CD4-positive, alpha-beta T cell (primary cell): ENCODE results near the gene LSG1. TPM values are rescaled to one million over a fixed set of nuclear protein-coding genes. Genes with fewer than 3 reads are reported as not detected.

Experiments used
- ATAC-seq: fragments of 200-7000 bp; cut with Tn5 transposase; one replicate; pipeline ENCODE4 v1.10.0; 2022; ENCODE audit warnings: mild to moderate bottlenecking; ENCODE audit not compliant: poor library complexity
- CTCF ChIA-PET: fragments of 350-600 bp; sonication (Branson Sonifier 250); formaldehyde crosslinking; loops from one replicate; lab custom pipeline; 2021; ENCODE audit warnings: antibody characterized with exemption, inconsistent platforms; lab: Charles Lee
- POLR2A ChIA-PET: fragments of 350-600 bp; sonication (Branson Sonifier 250); formaldehyde crosslinking; loops from one replicate; lab custom pipeline; 2021; ENCODE audit warnings: antibody characterized with exemption, inconsistent platforms; lab: Charles Lee
- DNase-seq, 14 experiments: peaks; one replicate each; pipeline ENCODE4 v3.0.0-alpha.2; 2013 to 2020; ENCODE audit warnings: mixed read lengths in 2 of 14
- H3K27ac ChIP-seq, 2 donors: one replicate each; pipeline versions ENCODE4 v1.5.1 to v1.7.0; 2013; ENCODE audit warnings: low read length in 2 of 2, low read depth in 1 of 2, mild to moderate bottlenecking in 1 of 2
- H3K27me3 ChIP-seq, 2 experiments: 1 replicate in 1 of 2; 2 replicates in 1 of 2; pipeline versions ENCODE4 v1.6.1 to v1.7.0; 2013; ENCODE audit warnings: low read length in 2 of 2, control low read depth in 1 of 2, mild to moderate bottlenecking in 1 of 2, moderate library complexity in 1 of 2; ENCODE audit not compliant: insufficient read depth in 2 of 2, control insufficient read depth in 1 of 2
- H3K36me3 ChIP-seq: one replicate; pipeline ENCODE4 v1.6.1; 2013; ENCODE audit warnings: low read length, control low read depth; ENCODE audit not compliant: insufficient read depth
- H3K4me1 ChIP-seq: one replicate; pipeline ENCODE4 v1.6.1; 2013; ENCODE audit warnings: low read length, control low read depth; ENCODE audit not compliant: insufficient read depth
- H3K4me3 ChIP-seq: one replicate; pipeline ENCODE4 v1.5.1; 2013; ENCODE audit warnings: mild to moderate bottlenecking, low read length, moderate library complexity
- H3K9me3 ChIP-seq, 2 experiments: 1 replicate in 1 of 2; 2 replicates in 1 of 2; pipeline versions ENCODE4 v1.6.1 to v1.7.0; 2013; ENCODE audit warnings: low read length in 2 of 2, mild to moderate bottlenecking in 2 of 2, control low read depth in 1 of 2, moderate library complexity in 1 of 2; ENCODE audit not compliant: control insufficient read depth in 1 of 2, insufficient read depth in 1 of 2
- H3K27ac Mint-ChIP-seq: one replicate; pipeline ENCODE4 v1.8.0; 2020; ENCODE audit warnings: mixed read lengths
- H3K27me3 Mint-ChIP-seq: one replicate; pipeline ENCODE4 v1.8.0; 2021; ENCODE audit warnings: mixed read lengths
- H3K36me3 Mint-ChIP-seq: one replicate; pipeline ENCODE4 v1.8.0; 2021; ENCODE audit warnings: low read depth, mixed read lengths
- H3K4me1 Mint-ChIP-seq: one replicate; pipeline ENCODE4 v1.8.0; 2021; ENCODE audit warnings: low read depth, mixed read lengths
- H3K4me3 Mint-ChIP-seq: one replicate; pipeline ENCODE4 v1.8.0; 2020; ENCODE audit warnings: mild to moderate bottlenecking, mixed read lengths
- H3K9me3 Mint-ChIP-seq: one replicate; pipeline ENCODE4 v1.8.0; 2020; ENCODE audit warnings: mixed read lengths
- intact Hi-C, 2 experiments: fragments of 100-400 bp; cut with DNase I in 1 of 2; cut with micrococcal nuclease in 1 of 2; formaldehyde crosslinking; loops; one replicate each; pipeline versions ENCODE4 v1.15.1 to v1.9.0; 2023 to 2025; cut with DNase I, micrococcal nuclease
- total RNA-seq, 174 experiments: library from RNA in 2 of 174; stranded (reverse) in 2 of 174; gene quantifications; one replicate each; pipeline ENCODE4 v1.2.3 and lab custom pipeline; 2021 to 2026
- TF ChIP-seq, protein P1 (sequence below): fragments of 200-600 bp; IDR thresholded peaks from one replicate; pipeline ENCODE4 v1.8.0; 2022; ENCODE audit warnings: antibody characterized with exemption, mild to moderate bottlenecking

The LSG1 gene
- total RNA-seq, 2 experiments from 2014 or later, result 37.9 to 44.6 TPM

DNA sequence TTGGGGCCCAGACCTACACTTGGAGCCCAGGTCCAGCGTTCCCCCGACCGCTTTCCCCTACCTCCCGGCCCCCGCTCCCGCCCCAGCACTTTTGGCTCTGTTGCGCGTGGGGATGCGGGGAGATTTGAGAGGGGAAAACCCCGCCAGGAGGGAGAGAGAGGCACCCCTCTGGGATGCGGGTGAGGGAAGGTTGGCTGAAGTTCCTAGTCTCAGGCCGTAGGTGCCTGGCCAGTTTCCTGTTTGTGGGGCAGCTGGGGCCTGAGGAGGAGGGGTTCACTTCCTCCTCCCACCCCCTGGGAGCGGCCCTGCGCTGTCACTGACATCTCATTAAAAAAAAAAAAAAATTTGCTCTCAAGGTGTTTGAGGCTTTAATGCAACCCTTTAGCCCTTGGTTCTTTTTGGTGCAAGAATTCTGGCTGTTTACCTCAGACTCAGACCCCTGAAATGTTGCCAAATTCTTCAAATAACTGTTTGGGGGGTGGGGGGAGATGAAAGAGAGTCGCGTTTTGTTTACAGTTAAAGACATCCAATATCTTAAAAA is 16.3 kb upstream of the LSG1 start:
- DNase-seq, result peak in 7 of 14 experiments; percentile 9 to 70 (median 40)
- Histone ChIP-seq H3K4me3 (peak overlapping the region; percentile 74), H3K9me3 (no peaks in the 10 kb centered on the region), H3K27ac (peak overlapping the region; percentile 52 to 71), H3K27me3 (no peaks in the 10 kb centered on the region), H3K4me1 (peaks cover 50% of the 10 kb centered on the region), H3K36me3 (no peaks in the 10 kb centered on the region)
- CTCF ChIA-PET, result interaction anchor here (0.6 to 4.1 kb wide), 7 partner anchors 13 to 771 kb away, joined by 3 to 32 read pairs (median 4); partner anchors contain the start of gene LSG1
- peak; percentile 13 for ATAC-seq
- no peak overlapping the region for H3K27ac Mint-ChIP-seq
- intact Hi-C loops, result no loop called here
- H3K4me1 Mint-ChIP-seq, result peaks cover 40% of the 10 kb centered on the region
- no peaks in the 10 kb centered on the region for H3K36me3 Mint-ChIP-seq
- H3K27me3 Mint-ChIP-seq, result peaks cover 28% of the 10 kb centered on the region
- H3K9me3 Mint-ChIP-seq, result no peaks in the 10 kb centered on the region
- TF ChIP-seq, protein P1, sequence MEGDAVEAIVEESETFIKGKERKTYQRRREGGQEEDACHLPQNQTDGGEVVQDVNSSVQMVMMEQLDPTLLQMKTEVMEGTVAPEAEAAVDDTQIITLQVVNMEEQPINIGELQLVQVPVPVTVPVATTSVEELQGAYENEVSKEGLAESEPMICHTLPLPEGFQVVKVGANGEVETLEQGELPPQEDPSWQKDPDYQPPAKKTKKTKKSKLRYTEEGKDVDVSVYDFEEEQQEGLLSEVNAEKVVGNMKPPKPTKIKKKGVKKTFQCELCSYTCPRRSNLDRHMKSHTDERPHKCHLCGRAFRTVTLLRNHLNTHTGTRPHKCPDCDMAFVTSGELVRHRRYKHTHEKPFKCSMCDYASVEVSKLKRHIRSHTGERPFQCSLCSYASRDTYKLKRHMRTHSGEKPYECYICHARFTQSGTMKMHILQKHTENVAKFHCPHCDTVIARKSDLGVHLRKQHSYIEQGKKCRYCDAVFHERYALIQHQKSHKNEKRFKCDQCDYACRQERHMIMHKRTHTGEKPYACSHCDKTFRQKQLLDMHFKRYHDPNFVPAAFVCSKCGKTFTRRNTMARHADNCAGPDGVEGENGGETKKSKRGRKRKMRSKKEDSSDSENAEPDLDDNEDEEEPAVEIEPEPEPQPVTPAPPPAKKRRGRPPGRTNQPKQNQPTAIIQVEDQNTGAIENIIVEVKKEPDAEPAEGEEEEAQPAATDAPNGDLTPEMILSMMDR, result no peak
- POLR2A ChIA-PET, result interaction anchor here (0.9 to 3.7 kb wide), 5 partner anchors 9 to 583 kb away, joined by 3 to 71 read pairs (median 8); partner anchors contain the start of genes LSG1 and XXYLT1
- peak overlapping the region; percentile 84 for H3K4me3 Mint-ChIP-seq

DNA sequence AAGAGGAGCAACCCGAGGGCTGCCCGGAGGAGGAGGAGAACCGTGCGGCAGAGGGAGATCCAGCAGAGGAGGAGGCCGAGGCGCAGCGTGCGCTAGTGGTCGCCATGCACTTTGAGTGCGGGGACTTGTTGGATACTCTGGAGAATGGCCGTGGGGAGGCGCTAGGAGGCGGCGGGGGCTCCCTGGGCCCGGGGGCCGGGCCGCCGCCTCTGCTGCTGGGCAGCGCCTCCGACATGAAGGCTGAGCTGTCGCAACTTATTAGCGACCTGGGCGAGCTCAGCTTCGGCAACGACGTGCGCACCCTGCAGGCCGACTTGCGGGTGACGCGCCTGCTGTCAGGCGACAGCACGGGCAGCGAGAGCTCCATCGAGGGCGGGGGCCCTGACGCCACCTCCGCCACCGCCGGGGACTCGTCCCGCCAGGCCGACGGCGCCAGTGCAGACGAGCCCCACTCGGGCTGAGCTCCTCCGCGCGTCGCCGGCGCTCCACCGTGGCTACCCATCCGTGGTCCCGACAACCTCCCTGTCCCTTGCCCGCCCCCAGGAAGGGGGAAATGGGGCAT is 15.7 kb upstream of the LSG1 start:
- Histone ChIP-seq H3K27me3 (no peaks in the 10 kb centered on the region), H3K36me3 (no peaks in the 10 kb centered on the region), H3K9me3 (no peaks in the 10 kb centered on the region), H3K4me3 (peak overlapping the region; percentile 74), H3K27ac (peak overlapping the region; percentile 52 to 71), H3K4me1 (peaks cover 55% of the 10 kb centered on the region)
- DNase-seq (peak; percentile 31 to 93 (median 70)), ATAC-seq (peak; percentile 72)
- Mint-ChIP-seq H3K27ac (no peak overlapping the region), H3K4me1 (peaks cover 44% of the 10 kb centered on the region), H3K4me3 (peak overlapping the region; percentile 90), H3K36me3 (no peaks in the 10 kb centered on the region), H3K27me3 (peaks cover 28% of the 10 kb centered on the region), H3K9me3 (no peaks in the 10 kb centered on the region)
- intact Hi-C loops, result no loop called here
- ChIA-PET CTCF (interaction anchor here (0.6 to 4.1 kb wide), 10 partner anchors 13 to 772 kb away, joined by 3 to 32 read pairs (median 4); partner anchors contain the start of genes LSG1 and XXYLT1), POLR2A (interaction anchor here (0.7 to 3.7 kb wide), 7 partner anchors 10 to 854 kb away, joined by 3 to 71 read pairs (median 5); partner anchors contain the start of genes LSG1 and XXYLT1)
- TF ChIP-seq, protein P1, result peak; percentile 58

DNA sequence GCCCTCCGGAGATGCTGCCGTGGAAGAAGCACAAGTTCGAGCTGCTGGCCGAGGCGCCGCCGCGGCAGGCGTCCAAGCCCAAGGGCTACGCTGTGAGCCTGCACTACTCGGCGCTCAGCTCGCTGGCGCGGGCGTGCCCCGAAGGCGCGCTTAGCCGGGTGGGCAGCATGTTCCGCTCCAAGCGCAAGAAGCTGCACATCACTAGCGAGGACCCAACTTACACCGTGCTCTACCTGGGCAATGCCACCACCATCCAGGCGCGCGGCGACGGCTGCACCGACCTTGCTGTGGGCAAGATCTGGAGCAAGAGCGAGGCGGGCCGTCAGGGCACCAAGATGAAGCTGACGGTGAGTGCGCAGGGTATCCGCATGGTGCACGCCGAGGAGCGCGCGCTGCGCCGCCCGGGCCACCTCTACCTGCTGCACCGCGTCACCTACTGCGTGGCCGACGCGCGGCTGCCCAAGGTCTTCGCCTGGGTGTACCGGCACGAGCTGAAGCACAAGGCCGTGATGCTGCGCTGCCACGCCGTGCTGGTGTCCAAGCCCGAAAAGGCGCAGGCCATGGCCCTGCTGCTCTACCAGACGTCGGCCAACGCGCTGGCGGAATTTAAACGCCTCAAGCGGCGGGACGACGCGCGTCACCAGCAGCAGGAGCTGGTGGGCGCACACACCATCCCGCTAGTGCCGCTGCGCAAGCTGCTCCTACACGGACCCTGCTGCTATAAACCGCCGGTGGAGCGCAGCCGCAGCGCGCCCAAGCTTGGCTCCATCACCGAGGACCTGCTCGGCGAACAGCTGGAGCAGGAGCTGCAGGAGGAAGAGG is 15.0 kb upstream of the LSG1 start:
- peak overlapping the region; percentile 90 for H3K4me3 Mint-ChIP-seq
- ChIA-PET POLR2A (interaction anchor here (0.7 to 3.7 kb wide), 7 partner anchors 15 to 855 kb away, joined by 3 to 71 read pairs (median 5); partner anchors contain the start of genes LSG1 and XXYLT1), CTCF (interaction anchor here (0.8 to 4.1 kb wide), 9 partner anchors 12 to 584 kb away, joined by 3 to 32 read pairs (median 5); partner anchors contain the start of genes LSG1 and XXYLT1)
- no peaks in the 10 kb centered on the region for H3K9me3 ChIP-seq
- peak overlapping the region in 1 of 2 donors; percentile 25 for H3K27ac ChIP-seq
- H3K36me3 ChIP-seq, result no peaks in the 10 kb centered on the region
- no peaks in the 10 kb centered on the region for H3K27me3 ChIP-seq
- H3K9me3 Mint-ChIP-seq, result no peaks in the 10 kb centered on the region
- peaks cover 61% of the 10 kb centered on the region for H3K4me1 ChIP-seq
- ATAC-seq (no peak), DNase-seq (peak in 7 of 14 experiments; percentile 8 to 67 (median 29))
- TF ChIP-seq, protein P1, result no peak
- no peaks in the 10 kb centered on the region for H3K36me3 Mint-ChIP-seq
- intact Hi-C loops, result no loop called here
- peaks cover 28% of the 10 kb centered on the region for H3K27me3 Mint-ChIP-seq
- peaks cover 50% of the 10 kb centered on the region for H3K4me1 Mint-ChIP-seq
- H3K27ac Mint-ChIP-seq, result no peak overlapping the region
- H3K4me3 ChIP-seq, result peak overlapping the region; percentile 74
